H9 (cell line): ENCODE results near the gene ZMYND8. TPM values are rescaled to one million over a fixed set of nuclear protein-coding genes. Genes with fewer than 3 reads are reported as not detected.

ENCODE experiments used
- DNase-seq: peaks from one replicate; pipeline ENCODE4 v3.0.0-alpha.2; 2017
- H2AFZ ChIP-seq: one replicate; pipeline ENCODE4 v1.6.1; 2013; ENCODE audit warnings: mild to moderate bottlenecking, low read length, control low read depth, moderate library complexity
- H2AK5ac ChIP-seq: 2 replicates; pipeline ENCODE4 v1.6.1; 2013; ENCODE audit warnings: low read length, control low read depth, mixed read lengths; ENCODE audit not compliant: insufficient read length
- H2BK120ac ChIP-seq: one replicate; pipeline ENCODE4 v1.6.1; 2013; ENCODE audit warnings: low read depth, mild to moderate bottlenecking, low read length, control low read depth, inconsistent platforms; ENCODE audit not compliant: poor library complexity, severe bottlenecking
- H2BK12ac ChIP-seq: 2 replicates; pipeline ENCODE4 v1.6.1; 2013; ENCODE audit warnings: low read length, control low read depth, mixed read lengths, low read depth; ENCODE audit not compliant: insufficient read length
- H2BK15ac ChIP-seq: 2 replicates; pipeline ENCODE4 v1.6.1; 2013; ENCODE audit warnings: low read depth, low read length, control low read depth
- H2BK20ac ChIP-seq: one replicate; pipeline ENCODE4 v1.6.1; 2013; ENCODE audit warnings: low read depth, mild to moderate bottlenecking, low read length, control low read depth, inconsistent platforms; ENCODE audit not compliant: poor library complexity, severe bottlenecking
- H2BK5ac ChIP-seq: 2 replicates; pipeline ENCODE4 v1.6.1; 2013; ENCODE audit warnings: low read length, control low read depth, mixed read lengths; ENCODE audit not compliant: insufficient read length
- H3K14ac ChIP-seq: 2 replicates; pipeline ENCODE4 v1.6.1; 2013; ENCODE audit warnings: low read length, control low read depth; ENCODE audit not compliant: insufficient read depth
- H3K18ac ChIP-seq: 2 replicates; pipeline ENCODE4 v1.6.1; 2013; ENCODE audit warnings: low read depth, mild to moderate bottlenecking, mixed read lengths, low read length, control low read depth; ENCODE audit not compliant: insufficient read length
- H3K23ac ChIP-seq: 2 replicates; pipeline ENCODE4 v1.6.1; 2013; ENCODE audit warnings: low read length, control low read depth, mixed read lengths, low read depth; ENCODE audit not compliant: insufficient read length
- H3K23me2 ChIP-seq: 2 replicates; pipeline ENCODE4 v1.6.1; 2013; ENCODE audit warnings: low read depth, mild to moderate bottlenecking, mixed read lengths, low read length, control low read depth; ENCODE audit not compliant: insufficient read length, poor library complexity, severe bottlenecking
- H3K27ac ChIP-seq: 2 replicates; pipeline ENCODE4 v1.5.1; 2013; ENCODE audit warnings: low read length, control low read depth, mixed read lengths, low read depth; ENCODE audit not compliant: insufficient read length
- H3K27me3 ChIP-seq: 2 replicates; pipeline ENCODE4 v1.6.1; 2013; ENCODE audit warnings: low read length, control low read depth, inconsistent platforms; ENCODE audit not compliant: insufficient read depth
- H3K4ac ChIP-seq: 2 replicates; pipeline ENCODE4 v1.6.1; 2013; ENCODE audit warnings: low read depth, mild to moderate bottlenecking, control low read depth, inconsistent platforms, low read length, moderate library complexity
- H3K4me1 ChIP-seq: 2 replicates; pipeline ENCODE4 v1.6.1; 2013; ENCODE audit warnings: low read length, control low read depth, inconsistent platforms; ENCODE audit not compliant: insufficient read depth
- H3K4me2 ChIP-seq: 2 replicates; pipeline ENCODE4 v1.6.1; 2013; ENCODE audit warnings: low read length, control low read depth, mixed read lengths; ENCODE audit not compliant: insufficient read length, insufficient read depth
- H3K56ac ChIP-seq: 2 replicates; pipeline ENCODE4 v1.6.1; 2013; ENCODE audit warnings: low read depth, mild to moderate bottlenecking, mixed read lengths, low read length, control low read depth; ENCODE audit not compliant: insufficient read length
- H3K79me1 ChIP-seq: 2 replicates; pipeline ENCODE4 v1.6.1; 2013; ENCODE audit warnings: low read depth, mild to moderate bottlenecking, moderate library complexity, low read length, control low read depth, inconsistent platforms; ENCODE audit not compliant: insufficient read depth, poor library complexity, severe bottlenecking
- H3K79me2 ChIP-seq: 2 replicates; pipeline ENCODE4 v1.6.1; 2013; ENCODE audit warnings: low read length, control low read depth, inconsistent platforms; ENCODE audit not compliant: insufficient read depth
- H3K9ac ChIP-seq: 2 replicates; pipeline ENCODE4 v1.6.1; 2013; ENCODE audit warnings: low read length, control low read depth, mixed read lengths; ENCODE audit not compliant: insufficient read length; ENCODE audit errors: extremely low read depth
- H3K9me3 ChIP-seq: one replicate; pipeline ENCODE4 v1.6.1; 2013; ENCODE audit warnings: low read depth, low read length, inconsistent platforms; ENCODE audit not compliant: control insufficient read depth
- H3T11ph ChIP-seq: one replicate; pipeline ENCODE4 v1.6.1; 2013; ENCODE audit warnings: mild to moderate bottlenecking, low read length, control low read depth, inconsistent platforms
- H4K20me1 ChIP-seq: one replicate; pipeline ENCODE4 v1.6.1; 2013; ENCODE audit not compliant: control insufficient read depth, insufficient read length, insufficient read depth
- H4K5ac ChIP-seq: 2 replicates; pipeline ENCODE4 v1.6.1; 2013; ENCODE audit warnings: low read depth, mild to moderate bottlenecking, mixed read lengths, low read length, control low read depth; ENCODE audit not compliant: insufficient read length
- H4K8ac ChIP-seq: replicated peaks from 2 replicates; pipeline ENCODE4 v1.6.1; 2013; ENCODE audit warnings: low read length, control low read depth, mixed read lengths, low read depth; ENCODE audit not compliant: insufficient read length
- H4K91ac ChIP-seq: 2 replicates; pipeline ENCODE4 v1.6.1; 2013; ENCODE audit warnings: low read depth, mild to moderate bottlenecking, moderate library complexity, mixed read lengths, low read length, control low read depth; ENCODE audit not compliant: insufficient read length
- H3K27ac Mint-ChIP-seq, 3 experiments: 2 replicates in 2 of 3; 3 replicates in 1 of 3; pipeline ENCODE4 v1.8.0; 2020 to 2021; ENCODE audit warnings: mixed read lengths in 3 of 3, mild to moderate bottlenecking in 1 of 3, moderate library complexity in 1 of 3
- H3K27me3 Mint-ChIP-seq: 2 replicates; pipeline ENCODE4 v1.8.0; 2021; ENCODE audit warnings: low read depth, mild to moderate bottlenecking, moderate library complexity, mixed read lengths
- H3K36me3 Mint-ChIP-seq, 3 experiments: 2 replicates in 2 of 3; 3 replicates in 1 of 3; pipeline ENCODE4 v1.8.0; 2020 to 2021; ENCODE audit warnings: low read depth in 3 of 3, mixed read lengths in 3 of 3; ENCODE audit not compliant: insufficient read depth in 1 of 3
- H3K4me1 Mint-ChIP-seq, 2 experiments: 2 replicates each; pipeline ENCODE4 v1.8.0; 2020; ENCODE audit warnings: mixed read lengths in 2 of 2
- H3K4me3 Mint-ChIP-seq, 2 experiments: 2 replicates in 1 of 2; 3 replicates in 1 of 2; pipeline ENCODE4 v1.8.0; 2020 to 2021; ENCODE audit warnings: mild to moderate bottlenecking in 2 of 2, mixed read lengths in 2 of 2, moderate library complexity in 1 of 2
- H3K9me3 Mint-ChIP-seq, 2 experiments: 2 replicates in 1 of 2; 3 replicates in 1 of 2; pipeline ENCODE4 v1.8.0; 2020; ENCODE audit warnings: mild to moderate bottlenecking in 2 of 2, mixed read lengths in 2 of 2, moderate library complexity in 1 of 2
- WGBS: extraction: QIAGEN DNeasy Blood & Tissue Kit; methylation state at CpG from one replicate; pipeline ENCODE4 v1.1.7; 2013; ENCODE audit warnings: missing lambda C conversion rate, low lambda C conversion rate, mixed read lengths; ENCODE audit not compliant: insufficient read length; ENCODE audit errors: extremely low coverage; 5-methylcytosine and 5-hydroxymethylcytosine counted together
- total RNA-seq: library from RNA; stranded (reverse); gene quantifications from 2 replicates; pipeline ENCODE4 v1.2.1, GENCODE V29; 2021
- TF ChIP-seq, protein P1 (sequence below): fragments of 200-600 bp; sonication (generic); conservative IDR thresholded peaks from 3 replicates; pipeline ENCODE4 v1.8.0; 2021; ENCODE audit warnings: antibody characterized with exemption, mild to moderate bottlenecking

Gene ZMYND8
- total RNA-seq, 1 experiment from 2014 or later = 158 TPM

DNA sequence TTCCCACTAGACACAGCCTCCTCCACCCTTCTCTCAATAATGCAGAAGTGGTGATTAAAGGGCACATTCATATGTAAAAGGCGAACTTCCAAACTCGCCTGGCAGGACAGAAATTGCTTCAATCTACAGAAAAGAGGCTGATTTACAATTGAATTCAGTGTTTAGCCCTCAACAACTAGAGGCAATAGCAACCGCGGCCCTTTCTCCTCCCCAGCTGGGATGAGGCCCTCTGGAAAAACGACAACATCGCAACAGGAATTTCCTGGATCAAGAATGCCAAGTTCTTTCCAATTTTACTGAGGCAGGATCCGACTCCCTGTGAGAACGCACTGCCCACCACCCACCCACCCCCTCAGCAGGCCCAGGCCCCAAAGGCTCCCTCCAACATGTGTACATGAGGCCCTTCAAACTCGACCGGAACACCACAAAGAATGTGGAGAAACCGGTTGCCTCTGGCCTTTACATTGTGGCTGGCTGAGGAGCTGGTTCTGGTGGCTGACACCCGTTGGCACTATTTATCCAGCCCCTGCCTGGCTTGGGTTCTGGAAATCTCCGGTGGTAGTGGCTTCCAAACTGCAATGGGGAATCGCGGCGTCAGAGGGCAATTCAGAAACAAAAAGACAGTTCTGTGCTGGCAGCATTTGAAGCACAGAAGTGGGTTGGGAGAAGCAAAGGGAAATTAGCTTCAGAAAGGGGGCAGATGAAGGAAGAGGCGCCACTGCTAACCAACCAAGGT is 36.8 kb downstream of the ZMYND8 start:
- H2AK5ac ChIP-seq = peak overlapping the region; percentile 79
- WGBS = no CpG with 5 or more reads among the region's 17 CpGs
- peak overlapping the region; percentile 34 for H3K9ac ChIP-seq
- H2BK120ac ChIP-seq = peak overlapping the region; percentile 78
- H3K23me2 ChIP-seq = peaks cover 9% of the 10 kb centered on the region
- H3K27ac ChIP-seq = peak overlapping the region; percentile 99
- H3K4me2 ChIP-seq = peak overlapping the region; percentile 66
- Mint-ChIP-seq H3K27me3 (no peaks in the 10 kb centered on the region; the same call in 1 of the 2 replicates), H3K27ac (peak overlapping the region; percentile 99 to 100 (median 100)), H3K9me3 (no peaks in the 10 kb centered on the region; a peak in 1 of 5 replicates), H3K36me3 (peaks cover 3 to 15% (median 5%) of the 10 kb centered on the region in 3 experiments; a peak in 6 of 7 replicates), H3K4me3 (peak overlapping the region; percentile 68 to 74), H3K4me1 (peaks cover 86 to 91% of the 10 kb centered on the region in 2 experiments)
- no peak overlapping the region for H4K8ac ChIP-seq
- no peaks in the 10 kb centered on the region for H3K9me3 ChIP-seq
- H2BK12ac ChIP-seq = peak overlapping the region; percentile 83
- peak overlapping the region; percentile 87 for H2BK5ac ChIP-seq
- H3K14ac ChIP-seq = peak overlapping the region; percentile 53
- no peak overlapping the region for H2BK20ac ChIP-seq
- peak overlapping the region; percentile 17 for H3K4ac ChIP-seq
- H3K79me2 ChIP-seq = peaks cover 15% of the 10 kb centered on the region; the same call in 1 of the 2 replicates
- H3K18ac ChIP-seq = peak overlapping the region; percentile 98
- H3K27me3 ChIP-seq = no peaks in the 10 kb centered on the region
- no peaks in the 10 kb centered on the region for H4K20me1 ChIP-seq
- DNase-seq = peak; percentile 94
- H2BK15ac ChIP-seq = no peak overlapping the region
- H4K91ac ChIP-seq = peak overlapping the region; percentile 64
- H3T11ph ChIP-seq = peak overlapping the region; percentile 57
- H3K23ac ChIP-seq = no peak overlapping the region
- peak overlapping the region; percentile 46 for H4K5ac ChIP-seq
- no peaks in the 10 kb centered on the region for H3K79me1 ChIP-seq
- H2AFZ ChIP-seq = no peak overlapping the region
- TF ChIP-seq, protein P1, sequence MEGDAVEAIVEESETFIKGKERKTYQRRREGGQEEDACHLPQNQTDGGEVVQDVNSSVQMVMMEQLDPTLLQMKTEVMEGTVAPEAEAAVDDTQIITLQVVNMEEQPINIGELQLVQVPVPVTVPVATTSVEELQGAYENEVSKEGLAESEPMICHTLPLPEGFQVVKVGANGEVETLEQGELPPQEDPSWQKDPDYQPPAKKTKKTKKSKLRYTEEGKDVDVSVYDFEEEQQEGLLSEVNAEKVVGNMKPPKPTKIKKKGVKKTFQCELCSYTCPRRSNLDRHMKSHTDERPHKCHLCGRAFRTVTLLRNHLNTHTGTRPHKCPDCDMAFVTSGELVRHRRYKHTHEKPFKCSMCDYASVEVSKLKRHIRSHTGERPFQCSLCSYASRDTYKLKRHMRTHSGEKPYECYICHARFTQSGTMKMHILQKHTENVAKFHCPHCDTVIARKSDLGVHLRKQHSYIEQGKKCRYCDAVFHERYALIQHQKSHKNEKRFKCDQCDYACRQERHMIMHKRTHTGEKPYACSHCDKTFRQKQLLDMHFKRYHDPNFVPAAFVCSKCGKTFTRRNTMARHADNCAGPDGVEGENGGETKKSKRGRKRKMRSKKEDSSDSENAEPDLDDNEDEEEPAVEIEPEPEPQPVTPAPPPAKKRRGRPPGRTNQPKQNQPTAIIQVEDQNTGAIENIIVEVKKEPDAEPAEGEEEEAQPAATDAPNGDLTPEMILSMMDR = no peak
- H3K4me1 ChIP-seq = peaks cover 34% of the 10 kb centered on the region
- no peak overlapping the region for H3K56ac ChIP-seq
